Vagina (tissue), 2 donors: Measurements from ENCODE around the gene PRKCG.
"Not testable (repeated sequence)": the region's sequence is repeated elsewhere in the genome, so short reads cannot be mapped to it uniquely, and the experiment has no call there.

ENCODE experiments used
- CTCF ChIP-seq, 3 experiments: fragments of 450-650 bp in 2 of 3; fragments of 200-600 bp in 1 of 3; sonication (generic) in 1 of 3; IDR thresholded peaks; one replicate each; pipeline ENCODE4 v1.5.1; 2017 to 2019; ENCODE audit warnings: antibody characterized with exemption in 3 of 3, mild to moderate bottlenecking in 2 of 3, moderate library complexity in 2 of 3
- POLR2AphosphoS5 ChIP-seq, 2 donors: sonication (generic); formaldehyde crosslinking; IDR thresholded peaks; one replicate each; pipeline ENCODE4 v1.9.0; 2017; ENCODE audit warnings: antibody characterized with exemption in 2 of 2, mild to moderate bottlenecking in 2 of 2, low read depth in 1 of 2; ENCODE audit not compliant: insufficient read depth in 1 of 2

GRCh38 chr19:53869805-53870484, 12.1 kb upstream of the PRKCG start:
- not testable (repeated sequence) for TF ChIP-seq CTCF (IDR thresholded peaks at IDR 0.05); POLR2AphosphoS5 (IDR thresholded peaks at IDR 0.05; ENCODE audit: insufficient read depth in 1 of 2, low read depth in 1 of 2)
